Uterus (tissue), 4 donors: ENCODE data around the gene SORT1. TPM values are rescaled to one million over a fixed set of nuclear protein-coding genes. Genes with fewer than 3 reads are reported as not detected.

Experiments
- total RNA-seq, 4 donors: library from RNA; depleted of rRNA in 3 of 4; stranded (reverse); fragments of >200 nt in 3 of 4; gene quantifications; one replicate each; pipeline versions ENCODE4 v1.1.0 to v1.2.4, GENCODE V29; 2014 to 2023
- donor health status: DM: yes; HTN: yes; CAD: no.

The SORT1 gene
- total RNA-seq, 4 donors from 2014 or later, result 20.2 to 43.4 (median 27.9) TPM

Other genes starting within 250 kb of the SORT1 start
- 100 to 1,000 TPM in 3 of 4 donors, 10 to 100 TPM in 1; 98.1 to 138 (median 112) TPM for gene SARS1, start 184.0 kb downstream of the SORT1 start, total RNA-seq
- 1 to 10 TPM in 3 of 4 donors, under 1 TPM in 1; 0.26 to 9.6 (median 5.4) TPM for gene CELSR2, start 148.4 kb downstream of the SORT1 start, total RNA-seq
- gene PSRC1, start 114.8 kb downstream of the SORT1 start, total RNA-seq, result 10 to 100 TPM in 1 of 4 donors, 1 to 10 TPM in 3; 3.8 to 11.4 (median 7.5) TPM
- under 1 TPM in 1 of 4 donors, not detected in 3; 0.76 TPM for gene MYBPHL, start 90.9 kb downstream of the SORT1 start, total RNA-seq
- gene PSMA5, start 28.5 kb upstream of the SORT1 start, total RNA-seq, result 10 to 100 TPM; 12.6 to 65.8 (median 40.7) TPM
- gene SYPL2, start 68.6 kb upstream of the SORT1 start, total RNA-seq, result 1 to 10 TPM in 3 of 4 donors, under 1 TPM in 1; 0.48 to 5.9 (median 2.3) TPM
- gene ATXN7L2, start 86.0 kb upstream of the SORT1 start, total RNA-seq, result 1 to 10 TPM; 4.1 to 6.7 (median 4.7) TPM
- 10 to 100 TPM in 1 of 4 donors, 1 to 10 TPM in 3; 1.8 to 11.0 (median 8.4) TPM for gene CYB561D1, start 96.2 kb upstream of the SORT1 start, total RNA-seq
- gene AMIGO1, start 111.8 kb upstream of the SORT1 start, total RNA-seq, result 10 to 100 TPM in 1 of 4 donors, 1 to 10 TPM in 3; 1.0 to 10.1 (median 3.8) TPM
- under 1 TPM in 1 of 4 donors, not detected in 3; 0.41 TPM for gene GPR61, start 142.0 kb upstream of the SORT1 start, total RNA-seq
- gene GNAI3, start 150.7 kb upstream of the SORT1 start, total RNA-seq, result 10 to 100 TPM in 1 of 4 donors, 1 to 10 TPM in 3; 2.3 to 20.0 (median 5.8) TPM
- gene GNAT2, start 221.7 kb upstream of the SORT1 start, total RNA-seq, result not detected
- gene AMPD2, start 221.9 kb upstream of the SORT1 start, total RNA-seq, result 10 to 100 TPM; 30.9 to 91.2 (median 73.2) TPM